22Rv1 (cell line): ENCODE data around the gene B4GALT5.
"Not testable (repeated sequence)": the region's sequence is repeated elsewhere in the genome, so short reads cannot be mapped to it uniquely, and the experiment has no call there.

Source experiments
- CTCF ChIP-seq: fragments of 450-650 bp; IDR thresholded peaks from 2 replicates; pipeline ENCODE4 v1.5.1; 2017; ENCODE audit warnings: mild to moderate bottlenecking
- ZFX ChIP-seq: fragments of 450-650 bp; IDR thresholded peaks from 2 replicates; pipeline ENCODE4 v1.6.1; 2017; ENCODE audit warnings: antibody characterized with exemption, borderline replicate concordance

GRCh38 chr20:49723758-49724157, 10.1 kb upstream of the B4GALT5 start:
- TF ChIP-seq CTCF, ZFX: not testable (repeated sequence)
